ENCODE data around the gene NUF2. TPM values are rescaled to one million over a fixed set of nuclear protein-coding genes. Genes with fewer than 3 reads are reported as not detected.

Gene NUF2
- total and polyA plus RNA-seq, 2 of the 4 experiments (the other 2 are of a cell fraction): 13.0 to 18.5 TPM

- Histone ChIP-seq H3K14ac (replicated peaks; ENCODE audit: low read depth, low read length) (0 out of 2 replicates have a peak overlapping the region, but pooled peaks have one; percentile 37), H3K4ac (ENCODE audit: low read depth, low read length) (no peak overlapping the region), H2AK9ac (replicated peaks; ENCODE audit: low read depth, low read length, poor library complexity) (no peak overlapping the region), H3K9me3 (ENCODE audit: control insufficient read depth, insufficient read depth, low read length) (no peaks in the 10 kb centered on the region), H3K36me3 (ENCODE audit: control insufficient read depth, insufficient read depth, low read length) (0 out of 2 replicates have a peak, but pooled peaks cover 2% of the 10 kb centered on the region), H3K9me1 (ENCODE audit: insufficient read depth, low read length) (no peaks in the 10 kb centered on the region), H3K56ac (ENCODE audit: extremely low read depth, insufficient read depth, low read length) (no peak overlapping the region), H2BK20ac (ENCODE audit: low read depth, low read length) (no peak overlapping the region), H3K9ac (ENCODE audit: low read depth, low read length) (no peak overlapping the region), H3K4me1 (ENCODE audit: control insufficient read depth, insufficient read depth, low read length) (peaks cover 4% of the 10 kb centered on the region), H2AFZ (replicated peaks; ENCODE audit: low read length, poor library complexity) (no peak overlapping the region), H2BK120ac (ENCODE audit: low read depth, low read length) (no peak overlapping the region), H4K5ac (ENCODE audit: low read depth, low read length) (no peak overlapping the region; the same call in 1 of the 2 replicates), H2BK5ac (ENCODE audit: low read depth, low read length, poor library complexity, severe bottlenecking) (no peak overlapping the region), H3K27me3 (ENCODE audit: control insufficient read depth, insufficient read depth, low read length) (no peaks in the 10 kb centered on the region), H3K4me2 (ENCODE audit: low read depth, low read length) (no peak overlapping the region; the same call in 1 of the 2 replicates), H2AK5ac (ENCODE audit: low read depth, low read length) (no peak overlapping the region), H4K91ac (ENCODE audit: insufficient read depth, low read depth, low read length) (peak overlapping the region; percentile 15; the same call in 1 of the 2 replicates), H3K18ac (ENCODE audit: low read depth, low read length) (no peak overlapping the region), H4K20me1 (ENCODE audit: insufficient read depth, low read length) (no peaks in the 10 kb centered on the region), H4K8ac (ENCODE audit: low read depth in 2 of 2, low read length in 2 of 2) (no peak overlapping the region), H3K23ac (ENCODE audit: low read depth, low read length) (no peak overlapping the region), H2BK15ac (ENCODE audit: low read depth, low read length) (no peak overlapping the region), H3K27ac (ENCODE audit: insufficient read depth, low read length) (no peak overlapping the region), H3K4me3 (ENCODE audit: insufficient read depth, low read depth, low read length) (no peak overlapping the region), H3K79me1 (ENCODE audit: low read depth in 1 of 2, low read length in 2 of 2) (no peaks in the 10 kb centered on the region)
- WGBS, 2 experiments (ENCODE audit: extremely low coverage in 2 of 2, insufficient read length in 1 of 2): no CpG with 5 or more reads among the region's 1 CpG
- ChIA-PET POLR2A (ENCODE audit: unreplicated experiment) (no interaction called here), CTCF (interaction anchor here (1.7 kb wide), 1 partner anchor 110 kb away, joined by 3 read pairs; no protein-coding TSS in a partner anchor)
- dilution Hi-C loops (cut with HindIII; ENCODE audit: low sequenced_read_pairs, unreplicated experiment) (no loop called here), in situ Hi-C loops (cut with MboI; ENCODE audit: low sequenced_read_pairs) (no loop called here), intact Hi-C loops (cut with micrococcal nuclease) (no loop called here)
- no peak for DNase-seq
- no peak for ATAC-seq (ENCODE audit: low read depth)
- BruUV-seq (replicated peaks): no TSS peak
- TF ChIP-seq MAZ (IDR thresholded peaks at IDR 0.05; ENCODE audit: borderline replicate concordance, low read depth, low read length) (no peak), SMC3 (IDR thresholded peaks at IDR 0.05; ENCODE audit: low read depth, low read length) (no peak), MXI1 (IDR thresholded peaks at IDR 0.05; ENCODE audit: borderline replicate concordance, low read depth, low read length) (no peak), CEBPB (IDR thresholded peaks at IDR 0.05; ENCODE audit: low read depth, low read length) (no peak), RAD21 (IDR thresholded peaks at IDR 0.05; ENCODE audit: low read length) (no peak), CHD1 (IDR thresholded peaks at IDR 0.05; ENCODE audit: low read depth, low read length) (no peak), RFX5 (IDR thresholded peaks at IDR 0.05; ENCODE audit: low read depth, low read length) (no peak), NFE2L2 (IDR thresholded peaks at IDR 0.05; ENCODE audit: low read depth, low read length) (no peak), FOS (IDR thresholded peaks at IDR 0.05; ENCODE audit: low read depth, low read length) (no peak), RCOR1 (IDR thresholded peaks at IDR 0.05; ENCODE audit: insufficient replicate concordance, low read length) (no peak)
- TF ChIP-seq, protein P1, sequence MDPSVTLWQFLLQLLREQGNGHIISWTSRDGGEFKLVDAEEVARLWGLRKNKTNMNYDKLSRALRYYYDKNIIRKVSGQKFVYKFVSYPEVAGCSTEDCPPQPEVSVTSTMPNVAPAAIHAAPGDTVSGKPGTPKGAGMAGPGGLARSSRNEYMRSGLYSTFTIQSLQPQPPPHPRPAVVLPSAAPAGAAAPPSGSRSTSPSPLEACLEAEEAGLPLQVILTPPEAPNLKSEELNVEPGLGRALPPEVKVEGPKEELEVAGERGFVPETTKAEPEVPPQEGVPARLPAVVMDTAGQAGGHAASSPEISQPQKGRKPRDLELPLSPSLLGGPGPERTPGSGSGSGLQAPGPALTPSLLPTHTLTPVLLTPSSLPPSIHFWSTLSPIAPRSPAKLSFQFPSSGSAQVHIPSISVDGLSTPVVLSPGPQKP (IDR thresholded peaks at IDR 0.05; ENCODE audit: borderline replicate concordance, low read depth, low read length): no peak
- TF ChIP-seq, protein P2, sequence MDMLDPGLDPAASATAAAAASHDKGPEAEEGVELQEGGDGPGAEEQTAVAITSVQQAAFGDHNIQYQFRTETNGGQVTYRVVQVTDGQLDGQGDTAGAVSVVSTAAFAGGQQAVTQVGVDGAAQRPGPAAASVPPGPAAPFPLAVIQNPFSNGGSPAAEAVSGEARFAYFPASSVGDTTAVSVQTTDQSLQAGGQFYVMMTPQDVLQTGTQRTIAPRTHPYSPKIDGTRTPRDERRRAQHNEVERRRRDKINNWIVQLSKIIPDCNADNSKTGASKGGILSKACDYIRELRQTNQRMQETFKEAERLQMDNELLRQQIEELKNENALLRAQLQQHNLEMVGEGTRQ (IDR thresholded peaks at IDR 0.05; ENCODE audit: low read depth, low read length): no peak
- TF ChIP-seq, protein P3, sequence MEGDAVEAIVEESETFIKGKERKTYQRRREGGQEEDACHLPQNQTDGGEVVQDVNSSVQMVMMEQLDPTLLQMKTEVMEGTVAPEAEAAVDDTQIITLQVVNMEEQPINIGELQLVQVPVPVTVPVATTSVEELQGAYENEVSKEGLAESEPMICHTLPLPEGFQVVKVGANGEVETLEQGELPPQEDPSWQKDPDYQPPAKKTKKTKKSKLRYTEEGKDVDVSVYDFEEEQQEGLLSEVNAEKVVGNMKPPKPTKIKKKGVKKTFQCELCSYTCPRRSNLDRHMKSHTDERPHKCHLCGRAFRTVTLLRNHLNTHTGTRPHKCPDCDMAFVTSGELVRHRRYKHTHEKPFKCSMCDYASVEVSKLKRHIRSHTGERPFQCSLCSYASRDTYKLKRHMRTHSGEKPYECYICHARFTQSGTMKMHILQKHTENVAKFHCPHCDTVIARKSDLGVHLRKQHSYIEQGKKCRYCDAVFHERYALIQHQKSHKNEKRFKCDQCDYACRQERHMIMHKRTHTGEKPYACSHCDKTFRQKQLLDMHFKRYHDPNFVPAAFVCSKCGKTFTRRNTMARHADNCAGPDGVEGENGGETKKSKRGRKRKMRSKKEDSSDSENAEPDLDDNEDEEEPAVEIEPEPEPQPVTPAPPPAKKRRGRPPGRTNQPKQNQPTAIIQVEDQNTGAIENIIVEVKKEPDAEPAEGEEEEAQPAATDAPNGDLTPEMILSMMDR (conservative IDR thresholded peaks at IDR 0.05; ENCODE audit: low read depth, low read length): no peak
Observed at GRCh38 chr1:163296504-163297263, 25.1 kb upstream of the NUF2 start.
